ENCODE data around the gene MKRN2OS.

MKRN2OS gene

GRCh38 chr3:12513694-12514446 lies 31.4 kb downstream of the MKRN2OS start:
- no peak overlapping the region for H3K9ac ChIP-seq (ENCODE audit: low read length)
- DNase-seq, result no peak
- no peak overlapping the region for H3K27ac ChIP-seq (ENCODE audit: low read length)
- H3K9me3 ChIP-seq (replicated peaks; ENCODE audit: insufficient read depth, low read length), result no peaks in the 10 kb centered on the region
- no peaks in the 10 kb centered on the region; the same call in 1 of the 2 replicates for H3K36me3 ChIP-seq (replicated peaks; ENCODE audit: insufficient read depth, low read length)
- no peaks in the 10 kb centered on the region for H3K79me2 ChIP-seq (ENCODE audit: low read length)
- H3K4me2 ChIP-seq (ENCODE audit: low read depth, low read length), result no peak overlapping the region
- H2AFZ ChIP-seq (ENCODE audit: low read length), result no peak overlapping the region
- no peaks in the 10 kb centered on the region for H4K20me1 ChIP-seq (ENCODE audit: insufficient read depth, low read length)
- TF ChIP-seq EZH2 (optimal IDR thresholded peaks at IDR 0.05; ENCODE audit: low read depth, low read length) (no peak), EZH2phosphoT487 (IDR thresholded peaks at IDR 0.05; ENCODE audit: low read length) (no peak), CTCF (IDR thresholded peaks at IDR 0.05; ENCODE audit: low read length) (no peak)
- no peaks in the 10 kb centered on the region for H3K9me2 ChIP-seq (replicated peaks; ENCODE audit: insufficient read depth, low read length)
- H3K4me3 ChIP-seq (ENCODE audit: low read length), result no peak overlapping the region
- no peaks in the 10 kb centered on the region for H3K4me1 ChIP-seq (ENCODE audit: low read length)
- no peaks in the 10 kb centered on the region for H3K27me3 ChIP-seq (replicated peaks; ENCODE audit: insufficient read depth, low read length)
- no peaks in the 10 kb centered on the region for H3F3A ChIP-seq (ENCODE audit: insufficient read depth, low read length)

- Histone ChIP-seq H3K36me3 (replicated peaks; ENCODE audit: insufficient read depth, low read length) (no peaks in the 10 kb centered on the region; the same call in 1 of the 2 replicates), H3K79me2 (ENCODE audit: low read length) (no peaks in the 10 kb centered on the region), H3K9me2 (replicated peaks; ENCODE audit: insufficient read depth, low read length) (no peaks in the 10 kb centered on the region), H3K9me3 (replicated peaks; ENCODE audit: insufficient read depth, low read length) (no peaks in the 10 kb centered on the region), H4K20me1 (ENCODE audit: insufficient read depth, low read length) (no peaks in the 10 kb centered on the region), H3K4me1 (ENCODE audit: low read length) (no peaks in the 10 kb centered on the region), H3K27ac (ENCODE audit: low read length) (no peak overlapping the region), H3K4me3 (ENCODE audit: low read length) (no peak overlapping the region), H3K27me3 (replicated peaks; ENCODE audit: insufficient read depth, low read length) (no peaks in the 10 kb centered on the region), H3F3A (ENCODE audit: insufficient read depth, low read length) (no peaks in the 10 kb centered on the region), H3K9ac (ENCODE audit: low read length) (no peak overlapping the region), H2AFZ (ENCODE audit: low read length) (no peak overlapping the region), H3K4me2 (ENCODE audit: low read depth, low read length) (no peak overlapping the region)
- TF ChIP-seq EZH2phosphoT487 (IDR thresholded peaks at IDR 0.05; ENCODE audit: low read length) (no peak), CTCF (IDR thresholded peaks at IDR 0.05; ENCODE audit: low read length) (no peak)
- DNase-seq, result no peak
Measured at GRCh38 chr3:12512534-12513118, 32.7 kb downstream of the MKRN2OS start.

- Histone ChIP-seq H3K9ac (ENCODE audit: low read length) (no peak overlapping the region), H3K4me1 (ENCODE audit: low read length) (no peaks in the 10 kb centered on the region), H3K4me2 (ENCODE audit: low read depth, low read length) (no peak overlapping the region), H3F3A (ENCODE audit: insufficient read depth, low read length) (no peaks in the 10 kb centered on the region), H3K27me3 (replicated peaks; ENCODE audit: insufficient read depth, low read length) (no peaks in the 10 kb centered on the region), H4K20me1 (ENCODE audit: insufficient read depth, low read length) (no peaks in the 10 kb centered on the region), H3K79me2 (ENCODE audit: low read length) (no peaks in the 10 kb centered on the region), H3K9me2 (replicated peaks; ENCODE audit: insufficient read depth, low read length) (no peaks in the 10 kb centered on the region), H3K9me3 (replicated peaks; ENCODE audit: insufficient read depth, low read length) (no peaks in the 10 kb centered on the region), H3K36me3 (replicated peaks; ENCODE audit: insufficient read depth, low read length) (no peaks in the 10 kb centered on the region), H3K4me3 (ENCODE audit: low read length) (no peak overlapping the region), H2AFZ (ENCODE audit: low read length) (no peak overlapping the region), H3K27ac (ENCODE audit: low read length) (no peak overlapping the region)
- no peak for TF ChIP-seq EZH2 (optimal IDR thresholded peaks at IDR 0.05; ENCODE audit: low read depth, low read length)
- TF ChIP-seq CTCF (IDR thresholded peaks at IDR 0.05; ENCODE audit: low read length), result no peak
- DNase-seq, result no peak
Measured at GRCh38 chr3:12509466-12509865, 35.8 kb downstream of the MKRN2OS start.
